Suprapubic skin (tissue), 3 donors: ENCODE measurements around the gene CNOT6L.

Source experiments
- CTCF ChIP-seq, 2 donors: fragments of 200-600 bp in 1 of 2; fragments of 450-650 bp in 1 of 2; sonication (generic) in 1 of 2; IDR thresholded peaks; one replicate each; pipeline ENCODE4 v1.5.1; 2016 to 2019; ENCODE audit warnings: antibody characterized with exemption in 2 of 2, mild to moderate bottlenecking in 1 of 2, moderate library complexity in 1 of 2
- EP300 ChIP-seq: sonication (generic); formaldehyde crosslinking; IDR thresholded peaks from one replicate; pipeline ENCODE4 v1.6.1; 2017; ENCODE audit warnings: antibody characterized with exemption
- POLR2A ChIP-seq, 2 donors: fragments of 450-650 bp; IDR thresholded peaks; one replicate each; pipeline ENCODE4 v1.6.1; 2017; ENCODE audit warnings: antibody characterized with exemption in 2 of 2, mild to moderate bottlenecking in 2 of 2, moderate library complexity in 2 of 2

- no peak for TF ChIP-seq CTCF (IDR thresholded peaks at IDR 0.05)
- no peak for TF ChIP-seq POLR2A (IDR thresholded peaks at IDR 0.05)
- TF ChIP-seq EP300: no peak
Measured at GRCh38 chr4:77669946-77670590, 149.1 kb downstream of the CNOT6L start.
